ENCODE data around the gene ZSWIM4.

DNA sequence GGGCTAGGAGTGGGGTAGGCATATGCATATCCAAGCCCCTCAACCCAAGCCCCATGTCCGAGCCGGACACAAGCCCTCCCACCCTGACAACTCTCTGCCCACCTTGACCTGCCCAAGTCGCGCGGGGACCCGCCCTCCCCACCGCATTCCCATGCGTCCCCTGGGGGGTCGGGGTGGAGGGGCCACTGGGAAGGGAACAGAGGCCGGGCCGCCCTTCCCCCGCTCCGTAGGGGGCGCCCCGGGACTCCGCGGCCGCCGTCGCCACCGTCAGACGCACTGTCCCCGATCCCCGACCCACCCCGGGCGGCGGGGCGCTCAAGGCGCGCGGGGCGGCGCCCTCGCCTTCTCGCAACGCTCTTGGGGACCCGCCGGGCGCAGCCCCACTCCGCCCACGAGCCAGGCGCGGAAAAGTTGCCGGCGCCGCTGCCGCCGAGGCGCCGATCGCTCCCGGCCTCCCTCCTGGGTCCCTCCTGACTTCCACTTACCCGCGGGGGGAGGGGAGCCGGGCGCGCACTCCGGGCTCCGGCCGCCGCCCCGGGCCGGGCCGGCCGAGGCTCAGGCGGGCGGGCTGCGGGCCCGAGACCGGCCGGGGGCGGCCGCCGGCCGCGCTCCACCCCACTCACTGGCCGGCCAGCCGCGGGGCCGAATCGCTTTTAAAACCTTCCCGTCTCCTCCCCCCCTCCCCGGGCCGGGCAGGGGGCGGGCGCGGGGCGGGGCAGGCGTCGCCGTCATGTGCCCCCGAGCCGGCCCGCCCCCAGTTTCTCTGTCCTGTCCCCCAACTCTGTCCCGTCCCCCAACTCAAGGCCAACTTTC, 47.3 kb downstream of the ZSWIM4 start:
- TF ChIP-seq POLR2A (IDR thresholded peaks at IDR 0.05; ENCODE audit: low read length) (peak; percentile 80), GATA1 (IDR thresholded peaks at IDR 0.05; ENCODE audit: low read depth, low read length) (no peak)
